HCT116 (cell line): ENCODE data around the gene DNTT. TPM values are rescaled to one million over a fixed set of nuclear protein-coding genes. Genes with fewer than 3 reads are reported as not detected.

Experiments used
- ATAC-seq: fragments of 200-7000 bp; cut with Tn5 transposase; 2 replicates; pipeline ENCODE4 v1.9.1; 2020; ENCODE audit warnings: mild to moderate bottlenecking, moderate library complexity
- BruUV-seq: library from RNA; stranded (reverse); fragments of 400-500 nt; replicated peaks from 2 replicates; lab custom pipeline; 2021; lab: Mats Ljungman, UMichigan
- CTCF ChIA-PET: fragments of 300-600 bp; sonication (Branson Sonifier 250); formaldehyde crosslinking; loops from one replicate; lab custom pipeline; 2021; ENCODE audit warnings: antibody characterized with exemption; lab: Charles Lee
- POLR2A ChIA-PET: fragments of 300-600, 350-600 bp; sonication (Branson Sonifier 250); formaldehyde crosslinking; loops from one replicate; lab custom pipeline; 2021; ENCODE audit warnings: antibody characterized with exemption; lab: Charles Lee
- RAD21 ChIA-PET, 2 experiments: fragments of 300-600 bp; sonication (Branson Sonifier 250); formaldehyde crosslinking; loops; one replicate each; lab custom pipeline; 2023; ENCODE audit warnings: low total read pairs in 2 of 2; ENCODE audit not compliant: uncharacterized antibody in 2 of 2, unreplicated experiment in 2 of 2, low non-redundant PET in 1 of 2; lab: Charles Lee
- DNase-seq: peaks from one replicate; pipeline ENCODE4 v3.0.0-alpha.2; 2010; ENCODE audit warnings: low read depth, low spot score
- H2AFZ ChIP-seq: fragments of 200-600 bp; shearing (Covaris generic), sonication (generic); 2 replicates; pipeline ENCODE4 v1.6.1; 2017; ENCODE audit warnings: low read depth, mixed run types, mixed read lengths, antibody characterized with exemption, low read length; ENCODE audit not compliant: poor library complexity, severe bottlenecking
- H3K27ac ChIP-seq: 2 replicates; pipeline ENCODE4 v1.5.1; 2012; ENCODE audit warnings: low read depth, low read length
- H3K27me3 ChIP-seq: fragments of 200-600 bp; sonication (generic); 2 replicates; pipeline ENCODE4 v1.6.1; 2016; ENCODE audit warnings: mixed run types, low read length, mixed read lengths; ENCODE audit not compliant: insufficient read depth
- H3K36me3 ChIP-seq, 2 experiments: fragments of 200-500 bp in 1 of 2; fragments of 200-600 bp in 1 of 2; sonication (Bioruptor generic) in 1 of 2; sonication (generic) in 1 of 2; 2 replicates each; pipeline versions ENCODE4 v1.5.1 to v1.6.1; 2014 to 2016; ENCODE audit warnings: low read length in 2 of 2, inconsistent platforms in 1 of 2, mixed read lengths in 1 of 2, mixed run types in 1 of 2; ENCODE audit not compliant: insufficient read depth in 2 of 2, control insufficient read depth in 1 of 2
- H3K4me1 ChIP-seq, 2 experiments: fragments of 200-600 bp in 1 of 2; sonication (generic) in 1 of 2; 2 replicates each; pipeline versions ENCODE4 v1.5.1 to v1.6.1; 2012 to 2017; ENCODE audit warnings: low read length in 2 of 2, inconsistent platforms in 1 of 2, mild to moderate bottlenecking in 1 of 2, mixed read lengths in 1 of 2, mixed run types in 1 of 2, moderate library complexity in 1 of 2; ENCODE audit not compliant: insufficient read depth in 2 of 2, control insufficient read depth in 1 of 2
- H3K4me2 ChIP-seq: fragments of 200-600 bp; sonication (generic); 2 replicates; pipeline ENCODE4 v1.6.1; 2017; ENCODE audit warnings: mixed run types, low read length, mixed read lengths
- H3K4me3 ChIP-seq, 2 experiments: fragments of 200-600 bp in 1 of 2; sonication (generic) in 1 of 2; replicated peaks in 1 of 2; 2 replicates each; pipeline ENCODE4 v1.5.1; 2011 to 2016; ENCODE audit warnings: low read length in 2 of 2, control low read depth in 1 of 2, low read depth in 1 of 2, mild to moderate bottlenecking in 1 of 2, mixed read lengths in 1 of 2, mixed run types in 1 of 2
- H3K79me2 ChIP-seq: fragments of 200-600 bp; sonication (generic); 2 replicates; pipeline ENCODE4 v1.6.1; 2017; ENCODE audit warnings: mild to moderate bottlenecking, mixed run types, low read length, moderate library complexity, mixed read lengths; ENCODE audit not compliant: insufficient read depth
- H3K9ac ChIP-seq: fragments of 200-600 bp; sonication (generic); 2 replicates; pipeline ENCODE4 v1.6.1; 2016; ENCODE audit warnings: low read length, mixed read lengths
- H3K9me2 ChIP-seq: fragments of 200-600 bp; sonication (generic), shearing (Covaris generic); 2 replicates; pipeline ENCODE4 v1.6.1; 2017; ENCODE audit warnings: mixed run types, mild to moderate bottlenecking, moderate library complexity; ENCODE audit not compliant: insufficient read depth
- H3K9me3 ChIP-seq, 2 experiments: fragments of 200-500 bp in 1 of 2; fragments of 200-600 bp in 1 of 2; sonication (Bioruptor generic) in 1 of 2; sonication (generic) in 1 of 2; 2 replicates each; pipeline ENCODE4 v1.6.1; 2014 to 2017; ENCODE audit warnings: low read length in 2 of 2, mixed read lengths in 2 of 2, inconsistent platforms in 1 of 2, low read depth in 1 of 2, mild to moderate bottlenecking in 1 of 2, mixed run types in 1 of 2, moderate library complexity in 1 of 2; ENCODE audit not compliant: control insufficient read depth in 1 of 2, insufficient read depth in 1 of 2
- H4K20me1 ChIP-seq: fragments of 200-600 bp; sonication (generic), shearing (Covaris generic); 2 replicates; pipeline ENCODE4 v1.6.1; 2017; ENCODE audit warnings: mixed run types, mild to moderate bottlenecking, moderate library complexity; ENCODE audit not compliant: insufficient read depth
- ATF3 ChIP-seq: IDR thresholded peaks from 2 replicates; pipeline ENCODE4 v1.6.1; 2012
- CEBPB ChIP-seq: IDR thresholded peaks from 2 replicates; pipeline ENCODE4 v1.6.1; 2012; ENCODE audit warnings: low read depth
- CTCF ChIP-seq, 3 experiments: fragments of 200-600 bp in 1 of 3; sonication (generic) in 1 of 3; IDR thresholded peaks in 2 of 3; conservative IDR thresholded peaks in 1 of 3; 2 replicates each; pipeline ENCODE4 v1.5.1; 2012 to 2017; ENCODE audit warnings: low read depth in 2 of 3, low read length in 2 of 3, antibody characterized with exemption in 1 of 3, borderline replicate concordance in 1 of 3, control low read depth in 1 of 3, mild to moderate bottlenecking in 1 of 3, mixed read lengths in 1 of 3, mixed run types in 1 of 3, moderate library complexity in 1 of 3; ENCODE audit not compliant: insufficient read depth in 1 of 3
- EGR1 ChIP-seq: IDR thresholded peaks from 2 replicates; pipeline ENCODE4 v1.6.1; 2012; ENCODE audit warnings: low read depth
- EZH2phosphoT487 ChIP-seq: fragments of 200-600 bp; IDR thresholded peaks from 2 replicates; pipeline ENCODE4 v1.6.1; 2018; ENCODE audit warnings: antibody characterized with exemption, borderline replicate concordance
- FOSL1 ChIP-seq: IDR thresholded peaks from 2 replicates; pipeline ENCODE4 v1.6.1; 2012; ENCODE audit warnings: low read depth
- JUND ChIP-seq: IDR thresholded peaks from 2 replicates; pipeline ENCODE4 v1.6.1; 2012
- POLR2AphosphoS5 ChIP-seq: IDR thresholded peaks from 2 replicates; pipeline ENCODE4 v1.6.1; 2011; ENCODE audit warnings: mild to moderate bottlenecking, low read depth, low read length, moderate library complexity
- RAD21 ChIP-seq: IDR thresholded peaks from 2 replicates; pipeline ENCODE4 v1.6.1; 2012; ENCODE audit warnings: low read depth, mild to moderate bottlenecking
- SIN3A ChIP-seq: IDR thresholded peaks from 2 replicates; pipeline ENCODE4 v1.6.1; 2012; ENCODE audit warnings: low read depth
- SRF ChIP-seq: IDR thresholded peaks from 2 replicates; pipeline ENCODE4 v1.6.1; 2012; ENCODE audit warnings: low read depth
- YY1 ChIP-seq: IDR thresholded peaks from 2 replicates; pipeline ENCODE4 v1.6.1; 2011; ENCODE audit warnings: low read length, low read depth, moderate library complexity, mild to moderate bottlenecking; ENCODE audit not compliant: insufficient replicate concordance; ENCODE audit errors: extremely low read depth
- ZFX ChIP-seq: fragments of 450-650 bp; IDR thresholded peaks from 2 replicates; pipeline ENCODE4 v1.6.1; 2017
- ZNF274 ChIP-seq: fragments of 200-500 bp; sonication (Bioruptor generic); IDR thresholded peaks from 2 replicates; pipeline ENCODE4 v1.6.1; 2014; ENCODE audit warnings: mild to moderate bottlenecking, low read depth, low read length, inconsistent platforms
- intact Hi-C: fragments of 100-400 bp; cut with micrococcal nuclease; formaldehyde crosslinking; loops from 2 replicates; pipeline ENCODE4 v1.10.0; 2022
- total RNA-seq: library from RNA; stranded (reverse); gene quantifications from one replicate; pipeline ENCODE4 v1.2.1, GENCODE V29; 2021; ENCODE audit not compliant: unreplicated experiment
- TF ChIP-seq, protein P1 (sequence below): IDR thresholded peaks from 2 replicates; pipeline ENCODE4 v1.6.1; 2011; ENCODE audit warnings: mild to moderate bottlenecking, low read length, moderate library complexity; ENCODE audit not compliant: insufficient replicate concordance; ENCODE audit errors: extremely low read depth

The DNTT gene
- total RNA-seq, 1 experiment from 2014 or later: not detected

- Histone ChIP-seq H3K27ac (no peak overlapping the region), H3K36me3 (no peaks in the 10 kb centered on the region)
- intact Hi-C loops: no loop called here
- no peak for TF ChIP-seq ZFX
- TF ChIP-seq, all 23 proteins: peak for 0
- Histone ChIP-seq H3K27me3 (no peaks in the 10 kb centered on the region), H3K9me3 (no peaks in the 10 kb centered on the region), H3K4me1 (no peaks in the 10 kb centered on the region), H3K4me3 (no peak overlapping the region), H3K4me2 (no peak overlapping the region), H3K79me2 (no peaks in the 10 kb centered on the region), H3K9ac (no peak overlapping the region), H4K20me1 (no peaks in the 10 kb centered on the region), H2AFZ (no peak overlapping the region), H3K9me2 (no peaks in the 10 kb centered on the region)
- POLR2A ChIA-PET: no interaction called here
- CTCF ChIA-PET: interaction anchor here (0.8 to 1.4 kb wide), 3 partner anchors 322 to 645 kb away, joined by 3 to 4 read pairs (median 3); partner anchors contain the start of gene TCTN3
- no peak for ATAC-seq
- no TSS peak for BruUV-seq
- DNase-seq: no peak
- RAD21 ChIA-PET: no interaction called here
Measured at GRCh38 chr10:96339383-96339782, 35.1 kb downstream of the DNTT start.

DNA sequence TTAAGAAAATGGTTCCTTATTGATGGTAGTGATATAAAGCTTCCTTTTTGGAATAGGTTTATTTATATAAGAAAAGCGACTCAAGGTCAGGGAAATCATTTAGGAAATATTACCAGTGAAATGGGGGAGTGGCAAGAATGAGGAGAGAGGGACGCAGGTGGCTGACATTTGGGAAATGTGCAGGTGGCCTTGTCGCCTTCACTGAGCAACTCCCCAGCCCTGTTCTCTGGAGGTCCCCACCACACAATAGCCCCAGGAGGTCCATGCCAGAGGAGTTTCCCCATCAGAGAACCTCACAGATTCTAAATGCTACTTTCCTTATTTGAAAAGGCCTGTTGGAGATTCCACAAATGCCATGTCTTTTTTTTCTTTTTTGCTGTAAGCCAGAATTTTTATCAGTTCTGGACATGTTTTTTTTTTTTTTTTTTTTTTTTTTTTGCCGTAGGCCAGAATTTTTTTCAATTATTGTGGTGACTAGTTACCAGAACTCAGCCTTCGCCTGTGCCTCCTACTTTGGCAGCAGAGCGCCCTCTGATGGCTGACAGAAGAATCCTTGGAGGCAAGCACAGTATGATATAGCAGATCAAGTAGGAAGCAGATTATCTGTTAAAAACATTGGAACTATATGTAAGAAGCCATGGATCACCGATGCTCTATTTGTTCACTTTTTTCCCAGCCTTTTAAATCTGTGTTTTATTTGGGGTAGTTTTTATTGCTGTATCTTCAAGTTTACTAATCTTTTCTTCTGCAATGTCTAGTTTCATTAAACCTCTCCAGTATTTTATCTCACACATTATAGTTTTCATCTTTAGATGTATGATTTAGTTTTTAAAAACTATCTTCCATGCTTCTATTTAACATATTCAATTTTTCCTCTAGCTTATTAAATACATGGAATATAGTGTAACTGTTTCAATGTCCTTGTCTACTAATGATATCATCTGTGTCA, 36.0 kb downstream of the DNTT start:
- intact Hi-C loops: loop anchor here (2.0 kb wide), 1 partner anchor 323 kb away; no protein-coding TSS in a partner anchor
- no TSS peak for BruUV-seq
- Histone ChIP-seq H3K36me3 (no peaks in the 10 kb centered on the region), H3K9ac (no peak overlapping the region), H3K79me2 (no peaks in the 10 kb centered on the region), H3K4me3 (no peak overlapping the region), H3K9me3 (no peaks in the 10 kb centered on the region), H3K27me3 (no peaks in the 10 kb centered on the region), H3K4me1 (no peaks in the 10 kb centered on the region), H3K27ac (no peak overlapping the region), H3K9me2 (no peaks in the 10 kb centered on the region), H4K20me1 (no peaks in the 10 kb centered on the region), H2AFZ (no peak overlapping the region), H3K4me2 (no peak overlapping the region)
- CTCF ChIA-PET: interaction anchor here (0.8 to 1.7 kb wide), 6 partner anchors 30 to 646 kb away, joined by 3 to 4 read pairs (median 3); partner anchors contain the start of gene TCTN3
- DNase-seq (peak; percentile 53), ATAC-seq (peak; percentile 99)
- POLR2A ChIA-PET: no interaction called here
- RAD21 ChIA-PET: no interaction called here
- TF ChIP-seq ZNF274 (no peak), FOSL1 (no peak), ZFX (no peak), ATF3 (no peak), CEBPB (no peak), YY1 (peak; percentile 9), SIN3A (no peak), JUND (no peak), SRF (no peak), EGR1 (no peak), RAD21 (peak; percentile 74), CTCF (IDR thresholded peaks at IDR 0.05 in 2 of 3, conservative IDR thresholded peaks at IDR 0.05 in 1 of 3; ENCODE audit: borderline replicate concordance in 1 of 3, insufficient read depth in 1 of 3, low read depth in 2 of 3, low read length in 2 of 3) (peak; percentile 79 to 96 (median 94)), POLR2AphosphoS5 (no peak), EZH2phosphoT487 (no peak)
- TF ChIP-seq, protein P1, sequence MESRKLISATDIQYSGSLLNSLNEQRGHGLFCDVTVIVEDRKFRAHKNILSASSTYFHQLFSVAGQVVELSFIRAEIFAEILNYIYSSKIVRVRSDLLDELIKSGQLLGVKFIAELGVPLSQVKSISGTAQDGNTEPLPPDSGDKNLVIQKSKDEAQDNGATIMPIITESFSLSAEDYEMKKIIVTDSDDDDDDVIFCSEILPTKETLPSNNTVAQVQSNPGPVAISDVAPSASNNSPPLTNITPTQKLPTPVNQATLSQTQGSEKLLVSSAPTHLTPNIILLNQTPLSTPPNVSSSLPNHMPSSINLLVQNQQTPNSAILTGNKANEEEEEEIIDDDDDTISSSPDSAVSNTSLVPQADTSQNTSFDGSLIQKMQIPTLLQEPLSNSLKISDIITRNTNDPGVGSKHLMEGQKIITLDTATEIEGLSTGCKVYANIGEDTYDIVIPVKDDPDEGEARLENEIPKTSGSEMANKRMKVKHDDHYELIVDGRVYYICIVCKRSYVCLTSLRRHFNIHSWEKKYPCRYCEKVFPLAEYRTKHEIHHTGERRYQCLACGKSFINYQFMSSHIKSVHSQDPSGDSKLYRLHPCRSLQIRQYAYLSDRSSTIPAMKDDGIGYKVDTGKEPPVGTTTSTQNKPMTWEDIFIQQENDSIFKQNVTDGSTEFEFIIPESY: no peak
